IMR-90 (cell line): Measurements from ENCODE around the gene TAS2R30. TPM values are rescaled to one million over a fixed set of nuclear protein-coding genes. Genes with fewer than 3 reads are reported as not detected.

Source experiments
- ATAC-seq: fragments of 200-7000 bp; cut with Tn5 transposase; 2 replicates; pipeline ENCODE4 v1.9.1; 2020; ENCODE audit warnings: low read depth, mild to moderate bottlenecking, moderate library complexity
- BruUV-seq: library from RNA; stranded (reverse); fragments of 400-500 nt; replicated peaks from 2 replicates; lab custom pipeline; 2021; lab: Mats Ljungman, UMichigan
- CTCF ChIA-PET: fragments of 300-600 bp; formaldehyde crosslinking; extraction: SDS; loops from one replicate; lab custom pipeline; 2021; ENCODE audit warnings: antibody characterized with exemption; lab: Yijun Ruan, JAX
- POLR2A ChIA-PET: fragments of 300-600 bp; sonication (Branson Sonifier 250); formaldehyde crosslinking; loops from one replicate; lab custom pipeline; 2022; ENCODE audit warnings: antibody characterized with exemption; ENCODE audit not compliant: unreplicated experiment; lab: Charles Lee
- DNase-seq: peaks from one replicate; pipeline ENCODE4 v3.0.0; 2013
- H2AFZ ChIP-seq: replicated peaks from 2 replicates; pipeline ENCODE3; 2013; ENCODE audit warnings: low read length, mild to moderate bottlenecking; ENCODE audit not compliant: poor library complexity
- H2AK5ac ChIP-seq: 2 replicates; pipeline ENCODE4 v1.6.1; 2013; ENCODE audit warnings: low read depth, low read length, inconsistent platforms
- H2AK9ac ChIP-seq: replicated peaks from 2 replicates; pipeline ENCODE3; 2013; ENCODE audit warnings: mild to moderate bottlenecking, low read depth, low read length, moderate library complexity; ENCODE audit not compliant: poor library complexity
- H2BK120ac ChIP-seq: 2 replicates; pipeline ENCODE4 v1.6.1; 2013; ENCODE audit warnings: low read depth, low read length, inconsistent platforms
- H2BK15ac ChIP-seq: 3 replicates; pipeline ENCODE4 v1.6.1; 2013; ENCODE audit warnings: low read depth, low read length, inconsistent platforms
- H2BK20ac ChIP-seq: 2 replicates; pipeline ENCODE4 v1.6.1; 2013; ENCODE audit warnings: low read depth, mild to moderate bottlenecking, inconsistent platforms, low read length, moderate library complexity
- H2BK5ac ChIP-seq: 2 replicates; pipeline ENCODE4 v1.6.1; 2013; ENCODE audit warnings: mild to moderate bottlenecking, low read depth, low read length, inconsistent platforms; ENCODE audit not compliant: poor library complexity, severe bottlenecking
- H3K14ac ChIP-seq: replicated peaks from 2 replicates; pipeline ENCODE4 v1.6.1; 2013; ENCODE audit warnings: low read depth, low read length, inconsistent platforms
- H3K18ac ChIP-seq: 2 replicates; pipeline ENCODE4 v1.6.1; 2013; ENCODE audit warnings: low read depth, low read length, control low read depth
- H3K23ac ChIP-seq: 2 replicates; pipeline ENCODE4 v1.6.1; 2013; ENCODE audit warnings: low read depth, low read length, inconsistent platforms
- H3K27ac ChIP-seq: 2 replicates; pipeline ENCODE4 v1.5.1; 2013; ENCODE audit warnings: mild to moderate bottlenecking, control low read depth, low read length; ENCODE audit not compliant: insufficient read depth
- H3K27me3 ChIP-seq: 2 replicates; pipeline ENCODE4 v1.6.1; 2013; ENCODE audit warnings: low read length; ENCODE audit not compliant: control insufficient read depth, insufficient read depth
- H3K36me3 ChIP-seq: 2 replicates; pipeline ENCODE4 v1.6.1; 2013; ENCODE audit warnings: low read length, mixed read lengths; ENCODE audit not compliant: control insufficient read depth, insufficient read depth
- H3K4ac ChIP-seq: 2 replicates; pipeline ENCODE4 v1.6.1; 2013; ENCODE audit warnings: low read depth, low read length, inconsistent platforms
- H3K4me1 ChIP-seq: 2 replicates; pipeline ENCODE4 v1.6.1; 2013; ENCODE audit warnings: low read length, mixed read lengths; ENCODE audit not compliant: control insufficient read depth, insufficient read depth
- H3K4me2 ChIP-seq: 2 replicates; pipeline ENCODE4 v1.6.1; 2013; ENCODE audit warnings: low read depth, mild to moderate bottlenecking, control low read depth, low read length, moderate library complexity
- H3K4me3 ChIP-seq: 2 replicates; pipeline ENCODE4 v1.5.1; 2013; ENCODE audit warnings: low read depth, mild to moderate bottlenecking, control low read depth, low read length, moderate library complexity; ENCODE audit not compliant: insufficient read depth
- H3K56ac ChIP-seq: 2 replicates; pipeline ENCODE4 v1.6.1; 2013; ENCODE audit warnings: low read length, inconsistent platforms; ENCODE audit not compliant: insufficient read depth; ENCODE audit errors: extremely low read depth
- H3K79me1 ChIP-seq, 2 experiments: 2 replicates each; pipeline ENCODE4 v1.6.1; 2013; ENCODE audit warnings: low read length in 2 of 2, inconsistent platforms in 1 of 2, low read depth in 1 of 2
- H3K9ac ChIP-seq: 2 replicates; pipeline ENCODE4 v1.6.1; 2013; ENCODE audit warnings: low read depth, low read length, control low read depth
- H3K9me1 ChIP-seq: 2 replicates; pipeline ENCODE4 v1.6.1; 2013; ENCODE audit warnings: low read length, inconsistent platforms; ENCODE audit not compliant: insufficient read depth
- H3K9me3 ChIP-seq: 2 replicates; pipeline ENCODE4 v1.6.1; 2013; ENCODE audit warnings: low read length; ENCODE audit not compliant: control insufficient read depth, insufficient read depth
- H4K20me1 ChIP-seq: 2 replicates; pipeline ENCODE4 v1.6.1; 2013; ENCODE audit warnings: low read length, inconsistent platforms; ENCODE audit not compliant: insufficient read depth
- H4K5ac ChIP-seq: 2 replicates; pipeline ENCODE4 v1.6.1; 2013; ENCODE audit warnings: mild to moderate bottlenecking, low read depth, low read length, control low read depth
- H4K8ac ChIP-seq, 2 experiments: 2 replicates each; pipeline ENCODE4 v1.6.1; 2013; ENCODE audit warnings: low read depth in 2 of 2, low read length in 2 of 2, control low read depth in 1 of 2, inconsistent platforms in 1 of 2
- H4K91ac ChIP-seq: 2 replicates; pipeline ENCODE4 v1.6.1; 2013; ENCODE audit warnings: low read depth, low read length, inconsistent platforms; ENCODE audit not compliant: insufficient read depth
- BHLHE40 ChIP-seq: fragments of 150-350 bp; IDR thresholded peaks from 2 replicates; pipeline ENCODE4 v1.6.1; 2016; ENCODE audit warnings: mild to moderate bottlenecking, low read depth, low read length
- CEBPB ChIP-seq: IDR thresholded peaks from 2 replicates; pipeline ENCODE4 v1.6.1; 2012; ENCODE audit warnings: low read depth, low read length, improper control_type of control experiment
- CHD1 ChIP-seq: IDR thresholded peaks from 2 replicates; pipeline ENCODE4 v1.6.1; 2012; ENCODE audit warnings: low read depth, low read length, improper control_type of control experiment
- CTCF ChIP-seq: conservative IDR thresholded peaks from 2 replicates; pipeline ENCODE4 v1.5.1; 2012; ENCODE audit warnings: mild to moderate bottlenecking, low read depth, low read length, improper control_type of control experiment
- MAZ ChIP-seq: IDR thresholded peaks from 2 replicates; pipeline ENCODE4 v1.6.1; 2012; ENCODE audit warnings: low read depth, mild to moderate bottlenecking, low read length, improper control_type of control experiment, moderate library complexity, borderline replicate concordance
- MXI1 ChIP-seq: IDR thresholded peaks from 2 replicates; pipeline ENCODE4 v1.6.1; 2012; ENCODE audit warnings: low read depth, mild to moderate bottlenecking, low read length, moderate library complexity, borderline replicate concordance
- POLR2A ChIP-seq: IDR thresholded peaks from 2 replicates; pipeline ENCODE4 v1.6.1; 2012; ENCODE audit warnings: mild to moderate bottlenecking, low read depth, low read length
- RAD21 ChIP-seq: IDR thresholded peaks from 2 replicates; pipeline ENCODE4 v1.6.1; 2012; ENCODE audit warnings: low read length, improper control_type of control experiment
- RCOR1 ChIP-seq: IDR thresholded peaks from 2 replicates; pipeline ENCODE4 v1.6.1; 2012; ENCODE audit warnings: mild to moderate bottlenecking, low read length, improper control_type of control experiment; ENCODE audit not compliant: insufficient replicate concordance
- SMC3 ChIP-seq: fragments of 150-350 bp; IDR thresholded peaks from 2 replicates; pipeline ENCODE4 v1.6.1; 2016; ENCODE audit warnings: low read depth, mild to moderate bottlenecking, antibody characterized with exemption, low read length, moderate library complexity
- USF2 ChIP-seq: fragments of 150-350 bp; IDR thresholded peaks from 2 replicates; pipeline ENCODE4 v1.6.1; 2017; ENCODE audit warnings: mild to moderate bottlenecking, antibody characterized with exemption, low read length, low read depth
- WGBS, 2 experiments: methylation state at CpG; one replicate each; pipeline versions ENCODE4 v1.1.5 to v1.1.7; 2013; ENCODE audit warnings: missing lambda C conversion rate in 2 of 2; ENCODE audit not compliant: insufficient read length in 1 of 2; ENCODE audit errors: extremely low coverage in 2 of 2; 5-methylcytosine and 5-hydroxymethylcytosine counted together
- dilution Hi-C: fragments of 300-500 bp; cut with HindIII; formaldehyde crosslinking; loops from one replicate; pipeline ENCODE4 v1.14.3; 2018; ENCODE audit warnings: low sequenced_read_pairs; ENCODE audit not compliant: unreplicated experiment
- in situ Hi-C: fragments of 300-500 bp; cut with MboI; formaldehyde crosslinking; loops from 3 replicates; pipeline ENCODE4 v1.14.3; 2019; ENCODE audit warnings: low sequenced_read_pairs, inconsistent platforms, mixed read lengths
- intact Hi-C: fragments of 100-400 bp; cut with micrococcal nuclease; formaldehyde crosslinking; loops from 2 replicates; pipeline ENCODE4 v1.10.0; 2022
- polyA plus RNA-seq, 3 experiments: library from polyadenylated mRNA; depleted of rRNA; stranded (reverse); fragments of >200 nt; gene quantifications; 2 replicates each; pipeline ENCODE4 v1.2.3, GENCODE V29; 2012; ENCODE audit warnings: low replicate concordance in 1 of 3
- total RNA-seq: library from RNA; depleted of rRNA; stranded (reverse); fragments of >200 nt; gene quantifications from 2 replicates; pipeline ENCODE4 v1.2.3, GENCODE V29; 2012

The TAS2R30 gene
- total and polyA plus RNA-seq, 2 of the 4 experiments (the other 2 are of a cell fraction), result 0.03 to 5.0 TPM

GRCh38 chr12:11133816-11134215, 628 bp downstream of the TAS2R30 start:
- H3K27ac ChIP-seq, result no peak overlapping the region
- no TSS peak for BruUV-seq
- no peak overlapping the region for H3K56ac ChIP-seq
- no peak overlapping the region for H2BK20ac ChIP-seq
- no peak overlapping the region for H2BK15ac ChIP-seq
- H3K4me3 ChIP-seq, result no peak overlapping the region
- peaks cover 9% of the 10 kb centered on the region for H4K20me1 ChIP-seq
- H3K4me2 ChIP-seq, result no peak overlapping the region
- no peak overlapping the region for H4K8ac ChIP-seq
- dilution Hi-C loops (no loop called here), in situ Hi-C loops (no loop called here), intact Hi-C loops (no loop called here)
- 0 out of 2 replicates have a peak, but pooled peaks cover 3% of the 10 kb centered on the region for H3K9me1 ChIP-seq
- H2AK9ac ChIP-seq, result no peak overlapping the region
- H2AFZ ChIP-seq, result no peak overlapping the region
- no peaks in the 10 kb centered on the region for H3K4me1 ChIP-seq
- no peak overlapping the region for H3K23ac ChIP-seq
- no peak overlapping the region for H4K91ac ChIP-seq
- H3K79me1 ChIP-seq, result peaks cover 22 to 33% of the 10 kb centered on the region in 2 experiments
- no peak overlapping the region for H2BK5ac ChIP-seq
- no peak overlapping the region for H3K9ac ChIP-seq
- no peak for TF ChIP-seq MXI1
- TF ChIP-seq RAD21, result no peak
- TF ChIP-seq POLR2A, result no peak
- no peak for TF ChIP-seq SMC3
- TF ChIP-seq USF2, result no peak
- TF ChIP-seq MAZ, result no peak
- TF ChIP-seq BHLHE40, result no peak
- no peak for TF ChIP-seq CHD1
- TF ChIP-seq CTCF, result no peak
- no peak for TF ChIP-seq CEBPB
- no peak for TF ChIP-seq RCOR1
- no peaks in the 10 kb centered on the region for H3K27me3 ChIP-seq
- H3K4ac ChIP-seq, result no peak overlapping the region
- POLR2A ChIA-PET, result no interaction called here
- H2AK5ac ChIP-seq, result no peak overlapping the region
- no peak overlapping the region for H4K5ac ChIP-seq
- CTCF ChIA-PET, result no interaction called here
- no CpG with 5 or more reads among the region's 2 CpGs for WGBS, 2 experiments
- ATAC-seq (no peak), DNase-seq (no peak)
- H3K9me3 ChIP-seq, result no peaks in the 10 kb centered on the region
- H2BK120ac ChIP-seq, result no peak overlapping the region
- H3K14ac ChIP-seq, result no peak overlapping the region
- no peak overlapping the region for H3K18ac ChIP-seq
- H3K36me3 ChIP-seq, result peaks cover 1% of the 10 kb centered on the region; the same call in 1 of the 2 replicates
